ENCODE results near the gene DAO. TPM values are rescaled to one million over a fixed set of nuclear protein-coding genes. Genes with fewer than 3 reads are reported as not detected.

Gene DAO
- polyA plus RNA-seq, 1 of the 3 experiments (the other 2 are of a cell fraction), result not detected

GRCh38 chr12:108928695-108929094 is 48.8 kb downstream of the DAO start:
- ChIA-PET CTCF (no interaction called here), POLR2A (no interaction called here)
- Histone ChIP-seq H3K36me3 (replicated peaks in 1 of 2; ENCODE audit: control insufficient read depth in 1 of 2, insufficient read depth in 2 of 2, low read length in 1 of 2) (no peaks in the 10 kb centered on the region), H4K20me1 (ENCODE audit: insufficient read depth) (no peaks in the 10 kb centered on the region), H3K9me3 (no peaks in the 10 kb centered on the region), H2AFZ (ENCODE audit: low read depth) (no peak overlapping the region), H3K4me2 (no peak overlapping the region), H3K27ac (ENCODE audit: low read depth in 2 of 2, low read length in 1 of 2) (no peak overlapping the region), H3K9ac (no peak overlapping the region), H3K9me2 (no peaks in the 10 kb centered on the region), H3F3A (replicated peaks; ENCODE audit: insufficient read depth) (no peaks in the 10 kb centered on the region), H3K27me3 (ENCODE audit: insufficient read depth) (no peaks in the 10 kb centered on the region), H3K4me3 (ENCODE audit: low read depth in 2 of 2, low read length in 1 of 2) (no peak overlapping the region), H3K4me1 (ENCODE audit: control insufficient read depth in 1 of 2, insufficient read depth in 2 of 2, low read depth in 1 of 2, low read length in 1 of 2) (no peaks in the 10 kb centered on the region), H3K79me2 (ENCODE audit: insufficient read depth) (no peaks in the 10 kb centered on the region)
- 53% methylated on average over 8 of the region's 8 CpGs for WGBS (ENCODE audit: low lambda C conversion rate)
- DNase-seq, result no peak
- no peak for TF ChIP-seq JUND (IDR thresholded peaks at IDR 0.05)
- no peak for TF ChIP-seq FOXJ3 (CRISPR knock-in tag; IDR thresholded peaks at IDR 0.05)
- TF ChIP-seq IRF3 (IDR thresholded peaks at IDR 0.05; ENCODE audit: low read depth, low read length), result no peak
- no peak for TF ChIP-seq NFIC (IDR thresholded peaks at IDR 0.05; ENCODE audit: borderline replicate concordance)
- no peak for TF ChIP-seq EZH2phosphoT487 (IDR thresholded peaks at IDR 0.05; ENCODE audit: borderline replicate concordance, low read depth)
- TF ChIP-seq SIN3A (IDR thresholded peaks at IDR 0.05; ENCODE audit: borderline replicate concordance, low read depth, low read length), result no peak

- no peaks in the 10 kb centered on the region for H4K20me1 ChIP-seq (ENCODE audit: insufficient read depth)
- H3K27ac ChIP-seq (ENCODE audit: low read depth in 2 of 2, low read length in 1 of 2), result no peak overlapping the region
- H2AFZ ChIP-seq (ENCODE audit: low read depth), result no peak overlapping the region
- H3K9ac ChIP-seq, result no peak overlapping the region
- no peaks in the 10 kb centered on the region for H3K27me3 ChIP-seq (ENCODE audit: insufficient read depth)
- H3K9me2 ChIP-seq, result no peaks in the 10 kb centered on the region
- ChIA-PET CTCF (interaction anchor here (1.2 kb wide), 1 partner anchor 21 kb away, joined by 3 read pairs; no protein-coding TSS in a partner anchor), POLR2A (no interaction called here)
- no peaks in the 10 kb centered on the region for H3K36me3 ChIP-seq (replicated peaks in 1 of 2; ENCODE audit: control insufficient read depth in 1 of 2, insufficient read depth in 2 of 2, low read length in 1 of 2)
- no peak overlapping the region for H3K4me2 ChIP-seq
- H3K4me3 ChIP-seq (ENCODE audit: low read depth in 2 of 2, low read length in 1 of 2), result no peak overlapping the region
- no peaks in the 10 kb centered on the region for H3K4me1 ChIP-seq (ENCODE audit: control insufficient read depth in 1 of 2, insufficient read depth in 2 of 2, low read depth in 1 of 2, low read length in 1 of 2)
- WGBS (ENCODE audit: low lambda C conversion rate), result 67% methylated on average over 5 of the region's 5 CpGs
- no peaks in the 10 kb centered on the region for H3K79me2 ChIP-seq (ENCODE audit: insufficient read depth)
- H3K9me3 ChIP-seq, result no peaks in the 10 kb centered on the region
- no peaks in the 10 kb centered on the region for H3F3A ChIP-seq (replicated peaks; ENCODE audit: insufficient read depth)
- DNase-seq, result no peak
- TF ChIP-seq IRF3 (IDR thresholded peaks at IDR 0.05; ENCODE audit: low read depth, low read length) (no peak), REST (IDR thresholded peaks at IDR 0.05; ENCODE audit: low read depth, low read length) (no peak), FOXJ3 (CRISPR knock-in tag; IDR thresholded peaks at IDR 0.05) (no peak), PBX3 (IDR thresholded peaks at IDR 0.05) (no peak), RFX5 (IDR thresholded peaks at IDR 0.05; ENCODE audit: low read length) (no peak), RCOR1 (IDR thresholded peaks at IDR 0.05; ENCODE audit: low read length) (no peak), RXRA (IDR thresholded peaks at IDR 0.05; ENCODE audit: borderline replicate concordance, low read depth) (no peak), CHD2 (IDR thresholded peaks at IDR 0.05; ENCODE audit: low read length, partially characterized antibody) (no peak), GABPA (IDR thresholded peaks at IDR 0.05; ENCODE audit: low read depth) (no peak), RAD21 (IDR thresholded peaks at IDR 0.05; ENCODE audit: low read length) (no peak), NFIC (IDR thresholded peaks at IDR 0.05; ENCODE audit: borderline replicate concordance) (no peak), SIN3A (IDR thresholded peaks at IDR 0.05; ENCODE audit: borderline replicate concordance, low read depth, low read length) (no peak), EP300 (IDR thresholded peaks at IDR 0.05; ENCODE audit: borderline replicate concordance in 1 of 2, low read depth in 1 of 2, low read length in 1 of 2) (no peak), CTCF (IDR thresholded peaks at IDR 0.05) (no peak), POLR2AphosphoS5 (IDR thresholded peaks at IDR 0.05; ENCODE audit: low read depth, low read length) (no peak), EZH2phosphoT487 (IDR thresholded peaks at IDR 0.05; ENCODE audit: borderline replicate concordance, low read depth) (no peak), FOXM1 (IDR thresholded peaks at IDR 0.05; ENCODE audit: low read depth) (no peak), MEF2A (IDR thresholded peaks at IDR 0.05; ENCODE audit: borderline replicate concordance, low read depth) (no peak)
Measured at GRCh38 chr12:108930155-108930554, 50.3 kb downstream of the DAO start.
